HepG2 (cell line): ENCODE data around the gene SIRT7. TPM values are rescaled to one million over a fixed set of nuclear protein-coding genes. Genes with fewer than 3 reads are reported as not detected.
A peak's percentile ranks its signal among the peaks of the same experiment; 100 is the strongest.

Experiments used
- ETV5 ChIP-seq: IDR thresholded peaks from 2 replicates; pipeline ENCODE4 v1.6.1; 2018; ENCODE audit warnings: missing biosample characterization, missing genetic modification reagents, inconsistent platforms, borderline replicate concordance
- IRF9 ChIP-seq: sonication (generic); formaldehyde crosslinking; IDR thresholded peaks from 2 replicates; pipeline ENCODE4 v1.8.0; 2022; ENCODE audit warnings: missing genetic modification reagents, mild to moderate bottlenecking, borderline replicate concordance
- NFRKB ChIP-seq: fragments of 450-650 bp; IDR thresholded peaks from 2 replicates; pipeline ENCODE4 v1.6.1; 2017
- PRPF4 ChIP-seq: fragments of 200-400 bp; formaldehyde crosslinking; IDR thresholded peaks from 2 replicates; pipeline ENCODE4 v1.6.1; 2016; ENCODE audit warnings: low read length, low read depth; ENCODE audit not compliant: poor library complexity, severe bottlenecking
- RCOR2 ChIP-seq: IDR thresholded peaks from 2 replicates; pipeline ENCODE4 v1.6.1; 2016; ENCODE audit warnings: missing biosample characterization, missing genetic modification reagents
- SSRP1 ChIP-seq: IDR thresholded peaks from 2 replicates; pipeline ENCODE4 v1.6.1; 2016; ENCODE audit warnings: control low read depth
- ZNF280D ChIP-seq: sonication (generic); formaldehyde crosslinking; IDR thresholded peaks from 2 replicates; pipeline ENCODE4 v1.5.1; 2020; ENCODE audit warnings: mild to moderate bottlenecking, missing genetic modification reagents
- ZNF296 ChIP-seq: sonication (generic); formaldehyde crosslinking; conservative IDR thresholded peaks from 2 replicates; pipeline ENCODE4 v1.5.0; 2020; ENCODE audit warnings: mild to moderate bottlenecking, missing genetic modification reagents
- ZNF414 ChIP-seq: sonication (generic); formaldehyde crosslinking; IDR thresholded peaks from 2 replicates; pipeline ENCODE4 v1.5.0; 2020; ENCODE audit warnings: missing genetic modification reagents
- ZNF451 ChIP-seq: sonication (generic); formaldehyde crosslinking; IDR thresholded peaks from 2 replicates; pipeline ENCODE4 v1.5.0; 2020; ENCODE audit warnings: mild to moderate bottlenecking, missing genetic modification reagents
- ZNF788 ChIP-seq: sonication (generic); formaldehyde crosslinking; IDR thresholded peaks from 2 replicates; pipeline ENCODE4 v1.5.0; 2020; ENCODE audit warnings: mild to moderate bottlenecking, missing genetic modification reagents, borderline replicate concordance
- polyA plus RNA-seq, 8 experiments: library from polyadenylated mRNA; depleted of rRNA in 3 of 8; stranded (reverse) in 7 of 8; unstranded in 1 of 8; fragments of >200 nt; fragmentation: Illumina TruSeq in 4 of 8; extraction: Trizol in 4 of 8; gene quantifications; 2 replicates each; pipeline versions ENCODE4 v1.2.1 to v1.2.3, GENCODE V29; 2011 to 2016; ENCODE audit warnings: low read depth in 4 of 8, missing spikeins in 1 of 8, mixed read lengths in 1 of 8; ENCODE audit not compliant: insufficient read depth in 1 of 8
- total RNA-seq, 5 experiments: library from RNA; depleted of rRNA; stranded (reverse); fragments of >200 nt; fragmentation: Illumina TruSeq; extraction: Trizol; gene quantifications; 2 replicates each; pipeline ENCODE4 v1.2.3, GENCODE V29; 2016; ENCODE audit warnings: low read depth in 1 of 5
- TF ChIP-seq, protein P1 (sequence below): sonication (generic); formaldehyde crosslinking; IDR thresholded peaks from 2 replicates; pipeline ENCODE4 v1.5.0; 2020; ENCODE audit warnings: mild to moderate bottlenecking, missing genetic modification reagents
- TF ChIP-seq, protein P2 (sequence below): fragments of 450-650 bp; IDR thresholded peaks from 2 replicates; pipeline ENCODE4 v1.6.1; 2017; ENCODE audit warnings: mild to moderate bottlenecking

Gene SIRT7
- total and polyA plus RNA-seq, 2 of the 13 experiments (the other 11 are each of a cell fraction or from before 2014, with no cell fraction given): 8.3 to 24.8 TPM

GRCh38 chr17:81871387-81872230, 46.4 kb downstream of the SIRT7 start (continued):
- TF ChIP-seq, protein P1, sequence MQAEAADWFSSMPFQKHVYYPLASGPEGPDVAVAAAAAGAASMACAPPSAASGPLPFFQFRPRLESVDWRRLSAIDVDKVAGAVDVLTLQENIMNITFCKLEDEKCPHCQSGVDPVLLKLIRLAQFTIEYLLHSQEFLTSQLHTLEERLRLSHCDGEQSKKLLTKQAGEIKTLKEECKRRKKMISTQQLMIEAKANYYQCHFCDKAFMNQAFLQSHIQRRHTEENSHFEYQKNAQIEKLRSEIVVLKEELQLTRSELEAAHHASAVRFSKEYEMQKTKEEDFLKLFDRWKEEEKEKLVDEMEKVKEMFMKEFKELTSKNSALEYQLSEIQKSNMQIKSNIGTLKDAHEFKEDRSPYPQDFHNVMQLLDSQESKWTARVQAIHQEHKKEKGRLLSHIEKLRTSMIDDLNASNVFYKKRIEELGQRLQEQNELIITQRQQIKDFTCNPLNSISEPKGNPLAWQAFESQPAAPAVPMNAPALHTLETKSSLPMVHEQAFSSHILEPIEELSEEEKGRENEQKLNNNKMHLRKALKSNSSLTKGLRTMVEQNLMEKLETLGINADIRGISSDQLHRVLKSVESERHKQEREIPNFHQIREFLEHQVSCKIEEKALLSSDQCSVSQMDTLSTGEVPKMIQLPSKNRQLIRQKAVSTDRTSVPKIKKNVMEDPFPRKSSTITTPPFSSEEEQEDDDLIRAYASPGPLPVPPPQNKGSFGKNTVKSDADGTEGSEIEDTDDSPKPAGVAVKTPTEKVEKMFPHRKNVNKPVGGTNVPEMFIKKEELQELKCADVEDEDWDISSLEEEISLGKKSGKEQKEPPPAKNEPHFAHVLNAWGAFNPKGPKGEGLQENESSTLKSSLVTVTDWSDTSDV: 0 out of 2 replicates have a peak, but pooled peaks have one; percentile 85
- no peak; the same call in 1 of the 2 replicates for TF ChIP-seq ZNF414 (CRISPR knock-in tag)
- TF ChIP-seq RCOR2 (CRISPR knock-in tag): no peak
- peak; percentile 99 for TF ChIP-seq ETV5
- TF ChIP-seq IRF9 (CRISPR knock-in tag): peak; percentile 98
- TF ChIP-seq NFRKB: no peak
- TF ChIP-seq ZNF280D: 0 out of 2 replicates have a peak, but pooled peaks have one; percentile 24
- TF ChIP-seq ZNF788 (CRISPR knock-in tag): peak; percentile 96
- peak; percentile 98 for TF ChIP-seq ZNF451 (CRISPR knock-in tag)
- TF ChIP-seq, protein P2, sequence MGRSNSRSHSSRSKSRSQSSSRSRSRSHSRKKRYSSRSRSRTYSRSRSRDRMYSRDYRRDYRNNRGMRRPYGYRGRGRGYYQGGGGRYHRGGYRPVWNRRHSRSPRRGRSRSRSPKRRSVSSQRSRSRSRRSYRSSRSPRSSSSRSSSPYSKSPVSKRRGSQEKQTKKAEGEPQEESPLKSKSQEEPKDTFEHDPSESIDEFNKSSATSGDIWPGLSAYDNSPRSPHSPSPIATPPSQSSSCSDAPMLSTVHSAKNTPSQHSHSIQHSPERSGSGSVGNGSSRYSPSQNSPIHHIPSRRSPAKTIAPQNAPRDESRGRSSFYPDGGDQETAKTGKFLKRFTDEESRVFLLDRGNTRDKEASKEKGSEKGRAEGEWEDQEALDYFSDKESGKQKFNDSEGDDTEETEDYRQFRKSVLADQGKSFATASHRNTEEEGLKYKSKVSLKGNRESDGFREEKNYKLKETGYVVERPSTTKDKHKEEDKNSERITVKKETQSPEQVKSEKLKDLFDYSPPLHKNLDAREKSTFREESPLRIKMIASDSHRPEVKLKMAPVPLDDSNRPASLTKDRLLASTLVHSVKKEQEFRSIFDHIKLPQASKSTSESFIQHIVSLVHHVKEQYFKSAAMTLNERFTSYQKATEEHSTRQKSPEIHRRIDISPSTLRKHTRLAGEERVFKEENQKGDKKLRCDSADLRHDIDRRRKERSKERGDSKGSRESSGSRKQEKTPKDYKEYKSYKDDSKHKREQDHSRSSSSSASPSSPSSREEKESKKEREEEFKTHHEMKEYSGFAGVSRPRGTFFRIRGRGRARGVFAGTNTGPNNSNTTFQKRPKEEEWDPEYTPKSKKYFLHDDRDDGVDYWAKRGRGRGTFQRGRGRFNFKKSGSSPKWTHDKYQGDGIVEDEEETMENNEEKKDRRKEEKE: no peak
- peak; percentile 90 for TF ChIP-seq PRPF4
- TF ChIP-seq ZNF296 (CRISPR knock-in tag): peak; percentile 84; the same call in 1 of the 2 replicates
- peak; percentile 9; the same call in 1 of the 2 replicates for TF ChIP-seq SSRP1 (CRISPR knock-in tag)
